NCI-H2171 (cell line): ENCODE results near the gene NRXN3.

Experiments used
- DNase-seq: peaks from one replicate; lab custom pipeline; 2025; lab: John Stamatoyannopoulos, UW

Gene NRXN3

DNA sequence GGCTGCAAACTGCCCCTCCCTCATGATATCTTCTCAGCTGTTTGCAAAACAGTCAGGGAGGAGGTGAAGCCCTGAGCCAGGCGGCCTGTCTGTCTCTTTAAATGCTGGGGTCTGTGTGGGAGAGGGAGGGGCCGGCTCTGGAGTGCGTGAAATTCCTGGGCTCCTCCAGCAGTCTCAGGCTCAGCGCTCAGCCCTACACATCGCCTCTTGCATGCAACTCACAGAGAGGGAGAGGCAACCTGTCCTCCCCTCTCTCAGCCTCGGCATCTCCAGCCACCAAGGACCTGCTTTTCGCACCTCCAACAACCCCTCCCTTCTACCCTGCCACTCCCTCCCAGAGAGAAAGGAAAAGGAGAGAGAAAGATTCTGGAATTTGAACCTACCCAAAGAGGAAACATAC, at the start of gene NRXN3:
Gene NRXN3 (plus strand): TSS at position 171 of the 400 bp plus-strand sequence. CDS start 72,721 bp downstream, outside the sequence.
- no peak for DNase-seq

- no peak for DNase-seq
These were observed 47.7 kb upstream of the NRXN3 start for GRCh38 chr14:78122436-78122835.

- DNase-seq: no peak
These were observed 46.4 kb upstream of the NRXN3 start for GRCh38 chr14:78123650-78124253.

- DNase-seq: no peak
These were observed 42.2 kb upstream of the NRXN3 start for GRCh38 chr14:78127961-78128360.

- no peak for DNase-seq
These were observed 40.8 kb upstream of the NRXN3 start for GRCh38 chr14:78129375-78129774.

DNA sequence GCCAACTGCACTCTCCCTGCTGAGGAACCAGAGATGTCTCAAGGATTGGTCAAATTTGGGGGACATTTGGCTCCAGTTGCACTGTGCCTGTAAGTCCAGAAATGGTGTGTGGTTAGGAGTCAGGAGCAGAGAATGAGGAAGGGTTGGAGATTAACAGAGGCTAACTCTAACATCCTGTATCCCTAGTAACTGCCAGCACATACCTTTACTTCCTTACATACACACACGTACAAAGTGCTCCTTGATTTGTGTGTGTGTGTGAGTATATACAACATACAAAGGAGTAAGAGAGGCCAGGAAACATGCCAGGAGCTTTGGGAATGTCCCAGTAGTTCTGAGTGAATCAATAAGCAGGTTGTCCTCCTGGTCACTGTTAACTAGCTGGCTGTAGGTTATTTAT, 39.8 kb upstream of the NRXN3 start:
- no peak for DNase-seq

GRCh38 chr14:78131201-78131600, 39.0 kb upstream of the NRXN3 start:
- DNase-seq: no peak

GRCh38 chr14:78131616-78132015, 38.6 kb upstream of the NRXN3 start:
- no peak for DNase-seq

DNA sequence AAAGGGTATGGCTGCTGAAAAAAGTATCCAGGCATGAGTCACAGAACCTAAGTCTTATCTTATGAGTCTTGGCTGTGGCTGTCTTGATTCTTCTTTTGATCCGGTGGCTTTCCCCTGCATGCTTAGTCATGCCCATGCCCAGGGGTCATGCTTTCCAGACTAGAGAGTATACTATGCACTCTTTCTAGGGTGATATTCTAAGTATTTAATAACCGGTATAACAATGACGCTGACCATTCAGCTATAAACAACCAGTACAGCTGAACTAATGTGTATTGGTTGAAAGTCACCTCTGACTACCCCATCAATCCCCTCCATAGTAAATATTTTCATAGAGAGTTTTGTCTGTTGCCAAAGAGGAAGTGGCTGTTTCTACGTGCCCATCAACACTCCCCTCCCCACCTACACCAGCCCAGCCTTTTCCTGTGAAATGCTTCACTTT, 34.7 kb upstream of the NRXN3 start:
- no peak for DNase-seq

GRCh38 chr14:78136695-78137094, 33.5 kb upstream of the NRXN3 start:
- DNase-seq: no peak

- DNase-seq: peak; percentile 4
These were observed 28.6 kb upstream of the NRXN3 start for GRCh38 chr14:78141590-78141989.

DNA sequence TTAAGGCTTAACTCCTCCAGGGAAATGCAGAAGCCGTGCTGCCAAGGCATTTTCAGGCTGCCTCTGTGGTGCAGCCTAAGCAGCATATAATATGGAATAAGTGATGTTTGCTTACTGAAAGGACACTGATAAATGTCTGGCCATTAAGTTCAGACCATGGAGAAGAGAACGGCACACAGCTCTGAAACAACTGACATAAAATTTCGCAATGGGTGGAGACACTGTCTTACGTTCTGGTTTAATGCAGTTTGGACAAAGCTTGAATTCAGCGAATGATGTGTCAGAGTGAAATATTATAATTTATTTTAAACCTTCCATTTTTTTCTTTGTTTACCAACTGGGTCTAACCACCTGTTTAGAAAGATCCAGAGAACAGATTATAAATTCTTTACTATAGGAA, 27.2 kb upstream of the NRXN3 start:
- no peak for DNase-seq

DNA sequence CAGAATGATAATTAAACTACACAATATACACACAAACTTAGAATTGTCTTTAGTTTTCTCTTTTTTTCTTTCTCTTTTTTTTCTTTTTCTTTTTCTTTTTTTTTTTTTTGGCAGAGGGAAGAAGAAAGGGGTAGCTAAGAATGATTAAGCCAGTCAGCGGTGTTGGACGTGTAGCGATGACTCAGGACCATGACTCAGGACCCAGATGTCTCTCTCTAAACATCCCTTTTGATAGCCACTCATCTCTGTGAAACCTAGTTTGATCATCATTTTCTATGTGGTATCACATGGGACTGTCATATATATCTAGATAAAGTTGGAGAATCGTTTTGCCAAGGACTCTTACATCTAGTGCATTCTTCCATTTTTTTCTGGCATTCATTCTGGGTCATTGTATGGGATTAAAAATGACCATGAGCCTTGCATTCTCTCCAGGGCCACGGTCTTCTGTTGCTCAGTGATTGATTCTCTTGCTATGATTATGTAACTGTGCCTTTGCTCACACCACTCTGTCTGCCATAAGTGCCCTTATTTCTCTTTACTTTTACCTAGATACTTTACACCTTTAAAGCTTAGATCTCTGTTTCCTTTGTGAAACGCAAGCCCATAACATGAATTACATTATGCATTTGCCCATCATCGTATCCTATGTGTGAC, 26.6 kb upstream of the NRXN3 start:
- no peak for DNase-seq

- no peak for DNase-seq
These were observed 17.7 kb upstream of the NRXN3 start for GRCh38 chr14:78152201-78153063.

DNA sequence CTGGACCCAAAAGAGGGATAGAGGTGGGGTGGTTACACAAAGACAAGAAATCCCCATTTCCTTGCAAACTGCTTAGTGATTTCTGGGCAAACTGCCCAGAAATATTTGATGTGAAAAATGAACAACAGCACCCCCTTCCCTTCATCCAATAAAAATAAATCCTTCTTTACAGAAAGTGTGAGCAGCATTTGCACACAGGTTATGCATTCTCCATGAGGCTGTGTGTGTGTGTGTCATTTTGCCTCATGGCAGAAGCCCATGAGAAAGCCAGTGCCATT, 17.2 kb upstream of the NRXN3 start:
- peak; percentile 44 for DNase-seq

DNA sequence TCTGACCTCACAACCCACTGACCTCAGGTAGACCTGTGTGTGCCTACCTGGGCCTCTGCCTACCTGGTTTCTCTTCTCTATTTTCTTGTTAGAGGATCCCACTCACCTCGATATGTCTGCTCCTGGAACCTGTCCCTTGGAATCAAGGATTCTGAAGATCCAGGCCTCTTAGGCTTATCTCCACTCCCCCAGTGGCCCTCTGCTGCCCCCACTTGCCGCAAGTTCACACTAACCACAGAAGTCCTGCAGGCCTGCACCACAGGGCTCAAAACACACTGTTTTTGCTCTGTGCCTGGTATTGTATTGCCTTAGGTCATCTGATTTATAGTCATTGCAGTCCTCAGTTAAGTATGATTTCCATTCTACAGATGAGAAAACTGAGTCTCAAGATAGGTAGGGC, 15.3 kb upstream of the NRXN3 start:
- DNase-seq: no peak

- DNase-seq: no peak
These were observed 14.0 kb upstream of the NRXN3 start for GRCh38 chr14:78156196-78156595.

DNA sequence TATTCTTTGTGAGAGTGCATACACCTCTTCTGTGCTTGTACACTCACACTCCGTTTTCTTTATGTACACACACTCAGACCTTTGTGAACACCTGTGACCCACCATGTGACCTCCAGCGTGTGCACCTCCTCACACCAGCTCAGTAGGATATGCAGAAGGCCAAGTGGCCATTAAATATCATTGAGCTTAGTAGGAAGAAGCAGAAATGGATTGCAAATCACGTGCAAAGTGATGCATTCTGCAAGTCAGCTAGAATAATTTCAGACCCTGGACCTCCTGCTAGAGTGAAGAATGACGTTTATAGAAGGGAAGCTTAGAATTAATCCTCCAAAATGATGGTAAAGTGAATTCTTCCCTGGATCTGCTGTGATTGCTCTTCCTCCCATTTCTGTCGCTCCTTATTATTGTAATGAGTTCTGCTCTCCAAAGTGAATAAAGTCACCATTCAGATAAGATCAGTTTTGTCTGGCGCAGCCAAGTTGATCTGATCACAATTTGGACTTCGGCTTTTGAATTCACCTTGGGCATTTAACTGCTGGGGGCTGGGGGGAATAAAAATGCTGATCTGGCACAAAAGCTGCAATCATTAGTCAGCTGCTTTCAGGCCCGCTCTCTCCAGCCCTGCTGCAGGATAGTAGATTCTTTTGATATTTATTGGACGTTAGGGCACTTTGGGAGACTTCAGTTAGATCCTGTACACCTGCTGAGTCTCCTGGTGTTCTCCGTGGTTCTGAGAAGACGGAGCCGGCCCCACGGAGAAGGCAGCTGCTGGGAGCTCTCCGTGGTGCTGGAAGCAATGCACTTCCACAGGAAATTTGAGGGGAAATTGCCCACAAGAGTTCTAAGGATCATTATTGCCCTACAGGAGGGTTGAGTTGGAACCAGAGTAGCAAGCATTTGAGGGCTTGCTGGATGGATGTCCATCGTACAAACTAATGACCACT, 12.4 kb upstream of the NRXN3 start:
- DNase-seq: no peak

DNA sequence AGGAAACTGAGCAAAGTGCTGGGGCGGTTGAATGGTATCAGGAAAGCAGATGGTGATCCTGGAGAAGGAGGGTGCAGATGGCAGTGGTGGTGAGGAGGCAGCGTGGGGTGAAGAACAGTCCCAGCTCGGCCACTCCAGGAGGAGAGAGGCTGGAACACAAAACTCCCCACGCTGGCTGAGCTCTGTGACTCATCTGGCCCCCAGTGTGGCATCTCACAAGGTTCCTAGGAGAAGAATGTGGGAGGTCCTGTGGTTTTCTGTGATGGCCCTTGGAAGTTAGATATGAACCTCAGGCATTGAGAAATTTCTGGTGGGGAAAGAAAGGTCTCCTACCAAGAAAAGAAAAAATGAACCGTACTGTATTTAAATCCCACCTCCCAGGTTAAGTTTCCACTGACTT, 8.0 kb upstream of the NRXN3 start:
- no peak for DNase-seq

GRCh38 chr14:78164226-78164853, 5.8 kb upstream of the NRXN3 start:
- no peak for DNase-seq

GRCh38 chr14:78172428-78172827, 2.3 kb downstream of the NRXN3 start:
- DNase-seq: no peak
